ENCODE data around the gene SYT13.
A peak's percentile ranks its signal among the peaks of the same experiment; 100 is the strongest.

SYT13 gene

GRCh38 chr11:45313171-45313865, 27.2 kb upstream of the SYT13 start:
- DNase-seq = no peak

DNA sequence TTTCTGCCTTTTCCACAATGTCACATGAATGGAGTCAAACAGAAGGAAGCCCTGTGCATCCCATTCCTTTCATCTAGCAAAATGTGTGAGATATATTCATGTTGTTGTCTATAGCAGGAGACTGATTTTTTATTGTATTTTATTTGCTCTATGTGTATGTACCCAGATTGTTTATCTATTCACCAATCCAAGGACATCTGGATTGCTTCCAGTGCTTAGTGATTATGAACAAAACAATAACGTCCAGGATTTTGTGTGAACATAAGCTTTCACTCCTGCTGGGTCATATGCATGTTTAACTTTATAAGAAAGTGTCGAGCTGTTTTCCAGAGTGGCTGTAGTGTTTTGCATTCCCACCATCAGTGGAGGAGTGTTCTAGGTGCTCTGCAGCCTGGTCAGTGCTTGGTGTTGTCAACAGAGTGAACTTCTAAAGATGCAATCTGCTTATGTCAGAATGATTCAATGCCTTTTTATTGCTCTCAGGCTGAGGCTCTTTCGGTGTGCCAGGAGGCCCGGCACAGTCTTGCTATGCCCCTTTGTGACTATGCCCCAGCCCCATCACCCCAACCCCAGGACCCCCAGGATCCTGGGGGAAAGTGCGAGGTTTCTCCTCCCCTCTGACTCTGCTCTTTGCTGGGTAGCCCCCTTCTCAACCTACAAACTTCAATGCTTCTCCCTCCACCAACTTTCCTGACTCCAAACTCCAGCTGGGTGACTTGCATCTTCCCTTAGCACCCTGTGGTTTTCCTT, 19.9 kb upstream of the SYT13 start:
- no peak for DNase-seq

GRCh38 chr11:45304992-45305335, 18.8 kb upstream of the SYT13 start:
- no peak for DNase-seq

GRCh38 chr11:45304111-45304991, 18.2 kb upstream of the SYT13 start:
- no peak for DNase-seq

DNA sequence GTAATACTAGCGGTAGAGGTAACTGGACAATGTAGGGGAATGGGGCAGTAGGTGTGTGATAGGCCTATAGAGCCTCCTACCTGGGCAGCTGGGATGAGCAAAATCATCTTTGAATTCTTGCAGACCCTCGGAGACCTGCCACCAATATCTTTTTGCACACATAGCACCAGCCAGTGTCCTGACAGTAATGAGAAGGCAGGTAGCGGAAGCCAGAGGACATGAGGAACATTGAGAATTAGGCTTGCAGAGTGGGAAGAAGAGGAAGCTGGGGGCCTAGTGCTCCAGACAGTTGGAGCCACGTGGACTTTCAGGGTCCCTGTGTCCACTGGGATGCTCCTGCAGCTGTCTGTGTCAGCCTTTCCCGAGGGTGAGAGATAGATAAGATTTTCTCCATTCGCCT, 17.2 kb upstream of the SYT13 start:
- DNase-seq = no peak

GRCh38 chr11:45301537-45302246, 15.6 kb upstream of the SYT13 start:
- DNase-seq = no peak

GRCh38 chr11:45300715-45301114, 14.6 kb upstream of the SYT13 start:
- DNase-seq = no peak

- DNase-seq = no peak
Observed at GRCh38 chr11:45298718-45299117, 12.6 kb upstream of the SYT13 start.

DNA sequence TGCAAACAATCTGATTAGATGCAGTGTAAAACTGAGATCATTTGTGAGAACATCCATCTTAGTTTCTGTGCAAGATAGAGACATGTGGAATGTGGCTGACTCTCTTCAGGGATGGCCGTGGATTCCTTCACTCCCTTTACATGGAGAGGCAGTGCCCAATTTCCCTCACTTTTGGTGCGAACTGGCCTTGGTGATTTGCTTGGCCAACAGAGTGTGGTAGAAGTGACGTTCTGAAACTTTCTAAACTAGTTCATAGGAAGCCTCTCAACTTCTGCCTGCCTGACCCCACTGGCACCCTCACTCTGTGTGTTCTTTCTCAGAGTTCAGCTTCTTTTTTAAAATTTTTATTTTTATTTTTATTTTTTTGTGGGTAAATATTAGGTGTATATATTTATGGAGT, 9.9 kb upstream of the SYT13 start:
- no peak for DNase-seq

- DNase-seq = no peak
Observed at GRCh38 chr11:45294499-45294898, 8.4 kb upstream of the SYT13 start.

DNA sequence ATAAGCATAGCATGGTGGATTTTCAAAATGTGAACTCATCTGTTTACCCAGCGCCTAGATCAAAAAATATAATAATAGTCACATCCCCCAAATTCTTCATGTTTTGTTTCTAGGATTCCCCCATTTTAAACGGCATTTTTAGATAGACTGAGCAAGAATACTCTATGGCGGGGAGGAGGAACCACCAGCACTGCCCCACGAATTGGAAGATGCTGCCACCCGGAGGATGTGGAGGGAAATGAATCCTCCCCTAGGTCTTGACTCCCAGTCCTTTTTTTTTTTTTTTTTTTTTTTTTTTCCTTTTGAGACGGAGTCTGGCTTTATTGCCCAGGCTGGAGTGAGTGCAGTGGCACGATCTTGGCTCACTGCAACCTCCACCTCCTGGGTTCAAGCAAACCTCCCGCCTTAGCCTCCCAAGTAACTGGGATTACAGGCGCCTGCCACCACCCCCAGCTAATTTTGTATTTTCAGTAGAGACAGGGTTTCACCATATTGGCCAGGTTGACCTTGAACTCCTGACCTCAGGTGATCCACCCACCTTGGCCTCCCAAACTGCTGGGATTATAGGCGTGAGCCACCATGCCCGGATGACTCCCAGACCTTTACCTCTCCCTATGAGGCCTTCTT, 7.5 kb upstream of the SYT13 start:
- DNase-seq = peak in 41 of 56 donors; percentile 3 to 78 (median 28)

DNA sequence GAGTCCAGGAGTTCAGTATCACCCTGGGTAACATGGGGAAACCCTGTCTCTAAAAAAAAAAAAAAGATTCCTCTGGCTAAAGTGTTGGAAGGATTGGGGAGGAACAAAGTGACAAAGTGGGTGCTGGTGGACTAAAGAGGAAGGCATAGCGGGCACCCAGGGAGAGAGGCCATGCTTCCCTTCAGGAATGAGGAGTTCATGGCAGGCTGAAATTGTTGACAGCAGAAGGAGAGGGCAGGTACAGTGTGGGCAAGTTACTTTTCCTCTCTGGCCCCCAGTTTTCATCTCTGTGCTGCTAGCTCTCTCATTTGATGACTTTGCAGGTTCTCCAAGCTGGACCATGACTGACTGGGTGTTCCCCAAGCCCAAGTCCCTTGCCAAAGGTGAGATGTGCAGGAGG, 4.4 kb upstream of the SYT13 start:
- DNase-seq = no peak

DNA sequence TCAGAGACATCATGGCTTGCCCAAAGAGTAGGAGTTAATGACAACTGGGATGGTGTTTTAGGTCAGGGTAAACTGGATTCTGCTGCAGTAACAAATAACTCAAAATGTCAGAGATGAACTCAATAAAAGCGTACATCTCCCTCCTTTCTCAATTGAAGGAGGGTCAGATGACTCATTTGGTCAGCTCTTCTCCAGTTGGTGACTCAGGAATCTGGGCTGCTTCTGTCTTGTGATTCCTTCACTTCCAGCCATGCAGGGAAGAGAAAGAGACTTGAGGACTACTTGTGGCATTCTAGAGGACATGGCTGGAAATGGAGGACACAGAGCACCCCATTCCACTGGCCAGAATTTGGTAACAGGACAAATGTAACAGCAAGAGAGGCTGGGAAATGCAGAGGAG, 3.2 kb upstream of the SYT13 start:
- no peak for DNase-seq

DNA sequence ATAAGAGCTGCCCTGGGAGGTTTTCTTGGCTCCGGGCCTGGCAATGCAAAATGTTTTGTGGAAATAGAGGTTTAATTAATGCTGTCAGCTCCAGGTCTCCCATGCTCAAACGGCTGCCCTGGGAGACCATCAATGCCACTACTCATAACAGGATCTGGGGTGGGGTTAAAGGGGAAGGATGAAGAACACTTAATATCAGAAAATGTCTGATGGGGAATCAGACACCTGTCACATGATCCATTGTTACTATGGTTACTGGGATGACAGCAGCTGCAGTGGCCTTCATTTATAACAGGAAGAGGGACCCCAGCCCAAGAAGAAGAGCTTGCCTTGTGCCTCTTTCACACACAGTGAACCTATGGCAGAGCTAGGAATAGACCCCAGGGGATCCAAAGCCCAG, 2.2 kb upstream of the SYT13 start:
- peak in 1 of 56 donors; percentile 7 for DNase-seq

- DNase-seq = no peak
Observed at GRCh38 chr11:45287316-45287903, 1.3 kb upstream of the SYT13 start.

- peak in 1 of 56 donors; percentile 8 for DNase-seq
Observed at GRCh38 chr11:45285250-45285828, 802 bp downstream of the SYT13 start.

DNA sequence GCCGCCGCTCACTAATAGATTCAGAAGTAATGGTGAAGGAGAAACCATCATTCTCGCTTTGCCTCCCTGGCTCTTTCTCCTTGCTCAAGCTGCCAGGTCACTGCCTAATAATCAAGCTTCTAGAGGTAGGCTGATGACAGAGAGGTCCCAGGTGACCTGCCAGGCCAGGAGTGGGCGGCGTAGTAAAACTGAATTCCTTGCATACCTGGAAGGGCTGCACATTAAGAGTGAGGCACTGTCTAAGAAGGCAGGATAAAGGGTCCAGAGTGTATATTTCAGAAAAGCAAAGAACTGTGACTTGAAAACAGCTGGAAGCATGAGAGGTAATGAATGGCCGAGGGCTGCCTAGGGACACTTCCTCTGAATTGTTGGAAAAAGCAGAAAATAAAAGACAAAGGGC, 4.1 kb downstream of the SYT13 start:
- DNase-seq = no peak

DNA sequence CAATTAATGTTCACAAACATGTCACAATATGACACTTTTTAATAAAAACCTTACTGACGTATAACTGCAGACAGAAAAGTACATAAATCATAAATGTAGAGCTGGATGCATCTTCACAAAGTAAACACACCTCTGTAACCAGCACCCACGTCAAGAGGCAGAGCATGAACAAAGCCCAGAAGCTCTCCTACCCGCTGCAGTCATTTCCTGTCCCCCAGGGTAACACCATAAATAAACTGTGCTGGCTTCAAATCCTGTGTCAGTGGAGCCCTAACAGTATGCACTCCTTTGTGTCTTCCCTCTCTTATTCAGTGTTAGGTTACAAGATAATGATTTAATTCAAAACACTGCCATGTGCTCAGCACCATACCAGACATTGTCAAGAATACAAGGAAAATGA, 5.7 kb downstream of the SYT13 start:
- no peak for DNase-seq

GRCh38 chr11:45279645-45280044, 6.5 kb downstream of the SYT13 start:
- no peak for DNase-seq

GRCh38 chr11:45278714-45279113, 7.4 kb downstream of the SYT13 start:
- peak in 8 of 56 donors; percentile 6 to 35 (median 16) for DNase-seq
